ENCODE data around the gene ASIP.

GRCh38 chr20:34302723-34303533 is 61.7 kb downstream of the ASIP start, which contains the start of gene AHCY:
- TF ChIP-seq CTCF (IDR thresholded peaks at IDR 0.05) (no peak), POLR2A (IDR thresholded peaks at IDR 0.05) (no peak)
